ENCODE measurements around the gene GPANK1. TPM values are rescaled to one million over a fixed set of nuclear protein-coding genes. Genes with fewer than 3 reads are reported as not detected.

Gene GPANK1
- total and polyA plus RNA-seq, 2 of the 13 experiments (the other 11 are each of a cell fraction or from before 2014, with no cell fraction given) = 15.4 to 22.8 TPM

GRCh38 chr6:31702819-31703716, 38.3 kb upstream of the GPANK1 start, which contains the start of gene ABHD16A (continued):
- TF ChIP-seq ZBTB25 (CRISPR knock-in tag; IDR thresholded peaks at IDR 0.05) (peak; percentile 96), HDAC6 (IDR thresholded peaks at IDR 0.05; ENCODE audit: low read depth, low read length) (no peak), HDAC1 (CRISPR knock-in tag; IDR thresholded peaks at IDR 0.05) (peak; percentile 86), SP5 (CRISPR knock-in tag; IDR thresholded peaks at IDR 0.05; ENCODE audit: borderline replicate concordance, low read depth) (peak; percentile 96), ZNF354B (CRISPR knock-in tag; IDR thresholded peaks at IDR 0.05) (no peak), ZNF512 (CRISPR knock-in tag; IDR thresholded peaks at IDR 0.05) (peak; percentile 64; the same call in 1 of the 2 replicates), HIVEP1 (CRISPR knock-in tag; IDR thresholded peaks at IDR 0.05) (peak; percentile 83), ZNF660 (CRISPR knock-in tag; IDR thresholded peaks at IDR 0.05; ENCODE audit: borderline replicate concordance, low read depth) (no peak), SNRNP70 (IDR thresholded peaks at IDR 0.05; ENCODE audit: low read depth, low read length) (no peak), CERS6 (CRISPR knock-in tag; IDR thresholded peaks at IDR 0.05) (no peak), ATF7 (IDR thresholded peaks at IDR 0.05) (no peak), ATF7 (CRISPR knock-in tag; IDR thresholded peaks at IDR 0.05) (peak; percentile 76; the same call in 1 of the 2 replicates), PHF8 (CRISPR knock-in tag; IDR thresholded peaks at IDR 0.05) (peak; percentile 92), TARDBP (CRISPR knock-in tag; IDR thresholded peaks at IDR 0.05) (peak; percentile 99), GMEB1 (CRISPR knock-in tag; IDR thresholded peaks at IDR 0.05; ENCODE audit: borderline replicate concordance) (peak; percentile 79), NFYB (CRISPR knock-in tag; IDR thresholded peaks at IDR 0.05) (peak; percentile 41; the same call in 1 of the 2 replicates), TBX3 (IDR thresholded peaks at IDR 0.05; ENCODE audit: borderline replicate concordance) (peak; percentile 87), HMG20A (CRISPR knock-in tag; IDR thresholded peaks at IDR 0.05; ENCODE audit: borderline replicate concordance) (no peak)

Data from HepG2 (cell line).